NCI-H2196 (cell line): Measurements from ENCODE around the gene LSMEM2.
"Not testable (repeated sequence)": the region's sequence is repeated elsewhere in the genome, so short reads cannot be mapped to it uniquely, and the experiment has no call there.

Experiments
- DNase-seq: peaks from one replicate; lab custom pipeline; 2025; ENCODE audit not compliant: unreplicated experiment; lab: John Stamatoyannopoulos, UW

Gene LSMEM2

DNA sequence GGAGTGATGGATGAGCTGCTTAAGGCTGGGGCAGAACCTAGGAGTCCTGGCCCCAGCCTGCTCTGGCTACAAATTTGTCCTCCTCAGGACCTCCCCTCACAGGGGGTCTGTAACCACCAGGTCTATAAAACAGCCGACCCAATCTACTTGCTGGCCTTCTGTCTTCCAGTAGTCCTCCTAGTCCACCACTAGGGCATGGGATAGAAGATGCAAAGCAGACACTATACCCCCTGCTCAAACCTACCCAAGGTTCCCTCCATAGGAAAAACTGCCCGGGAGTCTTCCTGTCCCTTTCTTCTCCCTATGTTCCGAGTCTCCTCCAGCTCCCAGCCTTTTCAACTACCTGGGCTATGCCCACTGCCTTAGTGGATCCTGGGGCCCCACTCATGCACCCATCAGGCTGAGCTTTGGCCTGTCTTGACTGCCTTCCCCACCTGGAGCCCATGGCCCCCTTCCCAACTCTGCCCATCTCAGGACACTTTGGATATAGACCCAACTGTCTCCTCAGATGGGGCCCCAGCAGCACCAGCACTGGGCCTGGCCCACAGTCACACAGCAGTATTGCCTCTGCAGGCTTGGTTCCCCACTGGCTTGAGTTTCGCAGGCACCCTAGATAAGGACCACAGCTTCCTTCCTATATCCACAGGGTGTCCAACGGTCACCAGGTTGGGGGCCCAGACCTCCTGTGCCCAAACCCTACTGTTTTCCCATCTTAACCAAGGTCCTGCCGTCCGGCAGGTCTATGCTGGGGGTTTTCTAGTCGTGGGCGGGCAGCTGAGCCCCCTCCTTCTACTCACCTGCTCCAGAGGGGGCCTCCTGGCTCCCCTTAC is 19.2 kb downstream of the LSMEM2 start:
- DNase-seq, result no peak

DNA sequence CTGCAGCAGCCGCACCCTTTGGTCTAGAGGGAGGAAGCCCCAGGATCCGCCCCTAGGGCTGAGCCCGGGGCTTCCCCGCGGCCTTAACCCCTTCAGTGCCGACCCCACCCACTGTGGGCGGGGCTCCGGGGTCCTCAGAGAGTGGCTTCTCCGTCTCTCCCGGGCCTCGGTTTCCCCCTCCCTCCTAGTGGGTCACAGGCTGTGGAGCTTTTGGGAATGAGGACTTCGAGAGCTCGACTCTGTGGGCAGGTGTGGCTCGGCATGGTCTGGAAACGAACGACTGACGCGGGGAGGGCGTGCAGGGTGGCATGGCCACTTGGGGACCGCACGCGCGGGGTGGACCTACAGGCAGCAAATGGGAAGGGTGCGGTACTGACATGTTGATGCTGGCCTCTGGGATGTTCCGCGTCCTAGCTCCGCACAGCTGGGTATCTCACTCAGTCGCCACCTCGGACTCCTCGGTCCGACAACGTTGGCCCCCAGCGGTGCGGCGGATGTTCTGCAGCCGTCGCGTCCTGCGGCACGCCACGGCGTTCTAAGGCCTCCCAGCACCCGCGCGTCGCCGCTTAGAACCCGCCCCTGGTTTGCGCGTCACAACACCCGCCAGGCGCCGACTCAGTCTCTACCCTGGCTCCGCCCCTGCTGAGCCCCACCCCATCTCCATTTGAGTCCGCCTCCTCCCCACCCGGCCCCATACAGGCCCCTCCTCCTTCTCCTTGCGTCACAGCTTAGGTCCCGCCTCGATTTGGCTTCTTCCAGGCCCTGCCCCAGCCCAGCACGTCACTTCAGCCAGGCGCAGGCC is 20.1 kb downstream of the LSMEM2 start, which contains the start of the genes HYAL3 and NAA80:
Gene HYAL3, minus strand, starts transcription at position 570 of the 802 bp plus-strand sequence. CDS start 3,803 bp downstream, outside the sequence.
Gene NAA80, minus strand, starts transcription at position 570 of the 802 bp plus-strand sequence. CDS start 1,942 bp downstream, outside the sequence.
- peak; percentile 92 for DNase-seq

DNA sequence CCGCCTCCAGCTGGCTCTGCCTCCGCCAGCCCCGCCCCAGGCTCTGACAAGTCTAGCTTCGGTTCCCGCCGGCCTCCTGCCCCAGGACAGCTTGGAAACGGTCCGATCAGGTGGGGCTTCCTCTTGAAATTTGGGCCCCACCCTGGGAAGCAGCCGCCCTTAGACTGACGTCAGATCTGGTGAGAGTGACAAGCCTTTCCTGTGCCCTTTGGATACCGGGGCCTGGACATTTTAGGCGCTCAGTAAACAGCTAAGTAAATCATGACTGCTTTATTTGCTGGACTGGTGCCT is 20.7 kb downstream of the LSMEM2 start:
- no peak for DNase-seq

DNA sequence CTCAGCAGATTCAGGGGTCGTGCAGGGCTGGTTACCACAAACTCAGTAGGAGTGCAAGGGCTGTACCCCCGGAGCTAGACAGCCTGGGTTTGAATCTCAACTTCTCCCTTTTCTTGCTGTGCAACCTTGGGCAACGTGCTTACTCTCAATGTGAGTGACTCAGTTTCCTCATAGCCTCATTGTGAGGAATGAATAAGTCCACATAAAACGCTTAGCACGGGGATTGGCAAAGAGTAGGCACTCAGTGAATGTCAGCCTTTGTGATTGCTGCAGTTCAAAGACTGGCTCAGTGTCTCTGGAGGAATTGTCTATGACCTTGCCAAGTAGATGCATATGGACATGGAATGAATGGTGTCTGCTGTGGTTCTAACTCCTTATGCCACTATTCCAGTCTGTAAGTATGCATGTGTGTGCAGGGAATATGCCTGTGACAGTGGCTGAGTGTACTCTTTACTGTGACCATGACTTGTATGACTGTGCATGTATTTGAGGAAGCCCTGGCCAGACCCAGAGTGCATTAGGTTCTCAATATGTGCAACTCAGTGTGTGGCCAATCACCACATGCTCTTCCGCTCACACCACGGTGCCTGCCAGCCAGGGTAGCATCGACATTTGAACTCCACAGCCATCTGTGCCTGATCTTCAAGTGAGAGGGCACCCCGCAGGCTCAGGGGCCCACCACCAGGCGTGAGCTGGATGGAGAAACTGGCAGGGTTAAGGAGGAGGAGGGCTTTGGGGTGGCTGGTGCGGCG is 21.2 kb downstream of the LSMEM2 start:
- DNase-seq, result no peak

DNA sequence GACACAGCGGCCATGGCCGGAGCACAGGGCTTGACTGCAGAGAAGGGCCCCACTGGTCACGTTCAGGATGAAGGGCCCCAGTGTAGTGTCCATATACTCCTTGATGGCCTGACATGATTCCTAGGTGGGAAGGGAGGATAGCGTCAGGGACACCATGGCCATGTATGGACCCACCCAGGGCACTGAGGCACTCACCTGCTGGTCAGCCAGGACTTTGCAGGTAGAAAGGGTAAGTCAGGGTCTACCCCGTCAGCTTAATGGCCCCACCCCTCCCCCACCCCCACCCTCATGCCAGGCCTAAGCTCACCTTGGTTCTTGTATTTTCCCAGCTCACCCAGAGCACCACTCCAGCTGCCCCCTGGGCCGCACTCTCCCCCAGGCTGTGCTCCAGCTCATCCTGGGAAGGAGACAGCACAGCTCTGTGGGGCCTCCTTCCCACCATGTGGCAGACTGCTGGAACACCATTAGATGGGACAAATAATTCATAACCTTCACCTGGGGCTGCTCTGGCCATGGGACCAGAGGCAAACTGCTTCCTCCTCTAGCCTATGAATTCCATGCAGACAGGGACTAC is 21.9 kb downstream of the LSMEM2 start:
- DNase-seq, result no peak

DNA sequence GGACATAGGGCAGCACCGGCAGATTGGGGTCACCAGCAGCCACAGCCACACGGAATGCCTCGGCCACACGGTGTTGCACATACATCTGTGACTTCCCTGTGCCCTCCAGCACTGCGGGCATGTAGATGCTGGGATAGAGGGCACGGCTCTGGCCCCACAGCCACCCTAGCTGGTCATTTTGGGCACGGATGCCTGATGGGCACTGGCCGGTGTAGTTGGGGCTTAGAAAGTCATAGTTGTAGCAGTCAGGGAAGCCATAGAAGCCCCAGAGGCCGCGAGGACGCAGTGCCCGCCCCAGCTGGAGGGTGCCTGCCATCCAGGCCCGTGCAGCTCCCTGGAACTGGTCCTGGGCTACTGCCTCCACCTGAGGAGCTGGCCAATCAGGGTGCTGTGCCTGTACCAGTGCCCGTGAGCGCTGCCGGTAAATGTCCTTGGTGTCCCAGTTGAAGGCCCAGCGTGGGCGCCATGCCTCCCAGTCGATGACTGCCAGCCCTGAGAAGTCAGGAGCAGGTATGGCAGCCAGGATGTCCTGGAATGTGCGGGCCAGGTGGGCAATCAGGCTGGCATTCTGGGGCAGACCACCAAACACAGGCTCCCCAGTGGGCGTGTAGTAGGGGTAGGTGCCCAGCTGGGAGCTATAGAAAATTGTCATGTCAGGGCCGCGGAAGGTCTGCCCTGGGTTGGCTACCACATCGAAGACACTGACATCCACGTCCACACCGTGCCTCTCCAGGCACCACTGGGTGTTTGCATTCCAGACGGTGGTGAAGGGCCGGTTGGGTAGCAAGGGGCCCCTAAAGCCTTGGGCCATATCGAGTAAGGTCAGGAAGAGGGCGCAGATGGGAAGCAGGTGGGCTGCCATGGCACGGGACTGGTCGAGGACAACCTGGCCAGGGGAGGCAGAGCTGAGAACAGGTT is 23.5 kb downstream of the LSMEM2 start:
- DNase-seq, result no peak

DNA sequence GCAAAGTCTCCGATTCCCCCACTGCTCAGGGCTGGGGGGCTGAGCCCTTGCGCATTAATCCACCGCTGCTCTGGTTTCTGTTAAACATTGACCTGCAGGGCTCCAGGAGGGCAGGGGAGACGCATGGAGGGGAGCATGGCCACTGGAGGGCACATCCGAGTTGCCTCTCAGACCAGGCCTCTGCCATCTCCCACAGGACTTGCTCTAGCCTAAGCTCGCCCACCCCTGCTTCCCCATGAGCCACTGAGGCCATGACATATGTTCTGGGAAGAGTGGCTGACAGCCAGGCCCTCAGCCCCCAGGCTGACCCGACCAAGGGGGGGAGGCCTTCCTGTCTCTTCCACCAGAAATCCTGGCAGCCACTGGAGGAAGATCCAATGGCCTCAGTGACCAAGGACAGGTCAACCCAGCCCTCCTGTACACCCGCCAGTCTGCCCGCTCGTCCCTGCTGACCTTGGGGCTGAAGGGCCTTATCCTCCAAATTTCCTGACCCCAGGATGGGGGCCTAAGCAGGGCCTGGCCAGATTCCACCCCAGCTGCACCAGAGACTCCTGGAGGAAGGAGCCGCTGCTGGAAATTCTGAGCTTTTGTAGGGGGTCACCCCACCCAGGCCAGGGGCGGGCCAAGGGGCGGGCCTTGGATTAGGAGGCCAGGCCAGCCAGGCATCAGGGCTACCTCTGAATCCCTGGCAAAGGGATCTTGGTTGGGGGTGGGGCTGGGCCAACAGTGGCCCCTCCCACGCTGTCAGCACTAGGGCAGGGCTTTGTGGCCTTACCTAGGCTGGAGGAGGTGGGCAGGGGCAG is 24.3 kb downstream of the LSMEM2 start, which contains the start of gene HYAL1:
Gene HYAL1, minus strand, starts transcription at position 562 of the 803 bp plus-strand sequence. CDS start 618 bp downstream, outside the sequence.
- DNase-seq, result peak; percentile 5

DNA sequence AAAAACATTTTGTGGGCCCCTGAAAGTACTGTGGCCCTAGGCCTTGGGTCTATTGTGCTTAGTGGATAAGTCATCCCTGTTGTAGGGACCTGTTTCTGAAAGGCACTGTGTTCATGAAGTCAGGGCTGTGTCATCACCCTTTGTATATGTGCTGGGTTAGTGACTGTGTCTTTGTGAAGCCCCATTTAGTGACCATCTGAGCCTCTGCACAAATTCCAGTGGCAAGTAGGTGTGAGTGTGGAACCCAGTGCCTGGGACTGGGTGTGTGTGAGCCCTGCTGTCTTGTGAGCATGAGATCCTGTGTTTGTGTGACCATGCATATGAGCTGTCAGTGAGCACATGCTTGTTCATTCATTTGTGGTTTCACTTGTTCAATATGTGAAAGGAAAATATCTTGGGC is 25.7 kb downstream of the LSMEM2 start:
- no peak for DNase-seq

DNA sequence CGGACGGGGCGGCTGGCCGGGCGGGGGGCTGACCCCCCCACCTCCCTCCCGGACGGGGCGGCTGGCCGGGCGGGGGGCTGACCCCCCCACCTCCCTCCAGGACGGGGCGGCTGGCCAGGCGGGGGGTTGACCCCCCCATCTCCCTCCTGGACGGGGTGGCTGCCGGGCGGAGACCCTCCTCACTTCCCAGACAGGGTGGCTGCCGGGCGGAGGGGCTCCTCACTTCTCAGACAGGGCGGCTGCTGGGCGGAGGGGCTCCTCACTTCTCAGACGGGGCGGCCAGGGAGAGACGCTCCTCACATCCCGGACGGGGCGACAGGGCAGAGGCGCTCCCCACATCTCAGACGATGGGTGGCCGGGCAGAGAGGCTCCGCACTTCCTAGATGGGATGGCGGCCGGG is 33.2 kb downstream of the LSMEM2 start:
- not testable (repeated sequence) for DNase-seq

DNA sequence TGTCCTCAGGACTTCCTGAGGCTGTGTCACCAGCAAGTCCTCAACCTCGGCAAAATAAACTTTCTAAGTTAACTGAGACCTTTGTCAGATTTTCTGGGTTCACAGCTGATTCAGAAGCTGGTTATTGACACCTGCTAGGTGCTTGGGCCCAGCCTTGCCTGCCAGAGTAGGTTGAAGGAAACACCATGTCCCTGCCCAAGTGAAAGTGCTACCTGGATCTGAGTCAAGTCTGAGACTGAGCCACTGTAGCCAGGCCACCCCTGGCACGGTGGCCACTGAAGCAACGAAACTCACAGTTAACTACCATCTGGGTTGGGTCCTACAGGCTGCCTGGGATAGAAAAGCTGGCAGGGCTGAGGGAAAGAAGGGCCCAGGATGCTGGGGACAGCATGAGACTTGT is 35.5 kb downstream of the LSMEM2 start:
- DNase-seq, result no peak

DNA sequence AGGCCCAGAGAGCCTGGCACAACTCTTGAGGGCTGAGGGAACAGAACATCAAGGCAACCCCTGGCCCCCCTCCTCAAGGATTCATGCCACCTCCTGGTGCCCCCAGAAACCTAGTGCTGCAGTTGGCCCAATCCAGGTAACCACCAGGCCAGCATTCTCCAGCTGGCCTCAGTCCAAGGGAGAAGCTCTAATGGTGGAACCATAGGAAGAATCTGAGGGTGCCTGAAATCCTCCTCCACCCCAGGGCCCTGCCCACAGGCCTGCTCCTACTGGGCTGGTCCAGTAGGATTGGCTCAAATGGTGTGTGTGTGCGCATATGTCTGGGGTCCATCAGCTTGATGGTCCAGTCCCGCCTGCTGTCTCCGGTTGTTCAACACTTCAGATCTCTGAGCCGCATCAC is 35.9 kb downstream of the LSMEM2 start:
- no peak for DNase-seq

DNA sequence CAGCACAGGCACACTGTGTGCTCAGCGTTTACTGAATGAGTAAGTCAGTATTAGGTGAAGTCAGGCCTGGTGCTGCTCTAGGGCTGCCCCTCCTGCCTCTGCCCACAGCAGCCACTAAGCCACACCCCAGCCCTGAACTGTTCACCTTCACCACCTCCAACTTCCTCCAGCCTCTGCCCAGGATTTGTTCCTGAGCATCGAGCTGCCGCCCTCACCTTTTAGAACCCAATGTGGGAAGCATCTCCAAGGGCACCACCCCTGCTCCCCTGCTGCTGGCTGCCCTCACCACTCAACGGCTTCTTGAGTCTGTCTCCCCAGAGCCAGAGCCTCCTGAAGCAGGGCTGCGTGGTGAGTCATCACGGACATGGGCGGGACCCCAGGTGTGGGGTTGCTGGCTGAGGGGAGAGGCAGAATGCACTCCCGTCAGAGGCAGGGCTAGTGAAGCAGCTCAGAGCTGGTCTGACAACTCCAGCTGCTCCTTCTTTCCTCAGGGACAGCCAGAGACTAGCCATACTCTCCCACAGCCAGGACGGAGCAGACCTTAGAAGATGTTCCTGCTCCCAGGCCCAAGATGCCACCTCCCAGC is 37.9 kb downstream of the LSMEM2 start:
- peak; percentile 49 for DNase-seq

DNA sequence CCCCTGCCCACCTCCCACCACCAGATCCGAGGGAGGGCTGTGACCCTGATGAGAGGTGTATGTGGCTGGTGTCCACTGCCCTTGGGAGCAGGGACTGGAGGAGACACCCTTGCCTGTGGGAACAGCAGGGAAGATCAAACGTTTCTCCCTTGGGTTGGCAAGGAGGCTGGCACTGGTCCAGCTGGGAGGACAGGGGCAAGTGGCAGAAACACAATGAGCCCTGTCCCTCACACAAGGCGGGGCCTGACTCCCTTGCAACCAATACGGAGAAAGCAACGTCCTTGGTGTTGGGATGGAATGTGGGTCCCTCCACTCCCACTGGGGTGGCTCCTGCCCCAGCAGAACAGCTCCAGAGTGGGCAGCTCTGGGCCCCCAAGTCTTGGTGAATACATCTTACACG is 38.4 kb downstream of the LSMEM2 start:
- DNase-seq, result peak; percentile 11

DNA sequence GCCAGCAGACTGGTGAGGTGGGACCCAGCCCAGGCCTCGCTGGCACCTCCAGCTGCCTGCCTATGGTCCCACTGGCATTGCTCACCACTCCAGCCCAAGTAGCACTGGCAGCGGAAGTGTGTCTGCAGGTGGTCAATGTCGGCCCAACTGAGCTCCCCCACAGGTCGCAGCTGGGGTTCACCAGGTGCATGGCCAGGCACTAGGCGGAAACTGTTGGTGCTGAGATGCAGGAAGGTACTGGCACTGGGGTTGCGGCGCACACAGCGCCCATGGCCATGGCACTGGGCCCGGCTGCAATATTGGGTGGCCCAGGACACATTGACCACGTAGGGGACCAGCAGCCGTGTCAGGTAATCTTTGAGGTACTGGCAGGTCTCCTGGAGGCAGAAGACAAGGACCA is 39.3 kb downstream of the LSMEM2 start:
- DNase-seq, result no peak

DNA sequence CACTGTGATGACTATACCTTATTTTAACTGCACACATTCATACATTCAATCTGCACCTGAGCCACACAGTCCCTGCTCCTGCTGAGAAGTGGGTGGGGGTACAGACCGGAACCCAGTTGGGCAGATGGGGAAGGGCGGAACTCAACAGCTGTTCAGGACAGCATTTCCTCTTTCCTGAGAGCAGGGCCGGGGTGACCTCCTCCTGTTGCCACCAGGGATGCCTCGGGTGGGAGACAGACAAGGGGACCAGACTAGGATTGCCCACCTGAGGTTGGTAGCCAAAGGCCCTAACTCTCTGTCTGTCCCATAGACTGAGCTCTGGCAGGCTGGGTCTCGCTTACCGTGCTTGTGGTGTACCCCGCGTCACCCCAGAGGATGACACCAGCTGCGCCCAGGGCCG is 39.7 kb downstream of the LSMEM2 start:
- no peak for DNase-seq

DNA sequence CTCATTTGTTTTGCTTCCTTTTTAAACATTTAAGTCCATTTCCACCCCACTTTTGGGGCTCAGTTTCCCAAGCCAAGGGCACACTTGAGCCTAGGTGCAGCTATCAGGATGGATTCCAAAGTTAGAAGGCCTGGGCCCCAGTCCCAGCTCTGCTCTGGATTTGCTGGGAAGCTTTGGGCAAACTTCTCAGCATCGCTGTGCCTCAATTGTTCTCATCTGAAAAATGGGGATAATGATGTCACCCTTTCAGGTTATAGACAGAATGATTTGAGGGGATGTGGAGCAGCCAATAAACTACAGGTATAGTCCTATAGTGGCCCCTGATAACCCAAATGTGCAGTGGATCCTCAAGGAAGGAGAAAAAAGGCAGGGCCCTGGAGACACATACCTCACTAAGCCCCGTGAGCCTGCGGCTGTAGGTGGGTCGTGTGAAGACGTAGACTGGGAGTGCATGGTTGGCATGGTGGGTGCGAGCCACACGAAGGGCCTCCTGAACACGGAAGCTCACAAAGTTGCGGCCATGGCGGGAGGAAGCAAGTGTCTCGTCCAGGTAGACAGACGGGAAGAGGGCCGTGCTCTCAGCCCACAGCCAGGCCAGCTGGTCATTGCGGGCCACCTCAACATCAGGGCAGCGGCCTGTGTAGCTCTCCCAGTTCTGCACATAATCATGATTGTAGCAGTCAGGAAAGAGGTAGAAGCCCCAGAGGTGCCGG is 40.5 kb downstream of the LSMEM2 start:
- DNase-seq, result no peak

DNA sequence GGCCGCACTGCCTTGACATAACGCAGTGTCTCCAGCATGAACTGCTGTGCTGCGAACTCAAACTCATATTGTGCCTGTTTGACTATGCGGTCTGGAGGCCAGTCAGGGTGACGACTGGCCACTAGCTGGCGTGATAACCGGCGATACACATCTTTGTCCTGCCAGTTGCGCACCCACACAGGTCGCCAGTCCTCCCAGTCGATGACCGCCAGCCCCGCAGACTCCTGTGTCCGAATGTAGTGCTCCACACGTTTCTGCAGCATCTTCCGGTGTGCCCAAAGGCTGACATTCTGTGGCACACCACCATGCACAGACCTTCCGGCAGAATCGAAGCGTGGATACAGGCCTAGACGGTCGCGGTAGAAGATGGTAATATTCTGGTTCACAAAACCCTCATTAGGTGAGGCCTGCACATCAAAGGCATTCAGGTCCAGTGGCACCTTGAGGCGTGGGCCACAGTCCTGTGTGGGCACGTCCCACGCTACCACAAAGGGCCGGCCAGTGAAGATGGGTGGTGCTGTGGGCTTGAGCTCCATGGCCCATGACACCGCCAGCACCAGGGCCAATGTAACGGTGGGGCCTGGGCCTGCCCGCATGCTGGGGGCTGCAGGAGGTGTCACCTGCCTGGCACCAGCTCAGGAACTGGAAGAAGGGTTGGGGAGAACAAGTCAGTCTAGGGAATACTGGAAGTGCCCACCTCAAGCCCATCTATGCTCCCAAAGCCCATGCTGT is 41.2 kb downstream of the LSMEM2 start:
- no peak for DNase-seq
